Neural crest cell (in vitro differentiated cells): ENCODE measurements around the gene SIRPA. TPM values are rescaled to one million over a fixed set of nuclear protein-coding genes. Genes with fewer than 3 reads are reported as not detected.

Source experiments
- DNase-seq: peaks from one replicate; pipeline ENCODE4 v3.0.0; 2021; ENCODE audit warnings: low read depth, mixed read lengths, low spot score
- H3K27ac Mint-ChIP-seq: one replicate; pipeline ENCODE4 v1.8.0; 2021; ENCODE audit warnings: mild to moderate bottlenecking, mixed read lengths; ENCODE audit not compliant: unreplicated experiment
- H3K27me3 Mint-ChIP-seq: 2 replicates; pipeline ENCODE4 v1.8.0; 2021; ENCODE audit warnings: low read depth, mild to moderate bottlenecking, mixed read lengths
- H3K36me3 Mint-ChIP-seq: 2 replicates; pipeline ENCODE4 v1.8.0; 2021; ENCODE audit warnings: low read depth, mild to moderate bottlenecking, mixed read lengths
- H3K4me1 Mint-ChIP-seq: 2 replicates; pipeline ENCODE4 v1.8.0; 2021; ENCODE audit warnings: mixed read lengths
- H3K4me3 Mint-ChIP-seq: one replicate; pipeline ENCODE4 v1.8.0; 2021; ENCODE audit warnings: mild to moderate bottlenecking, mixed read lengths
- H3K9me3 Mint-ChIP-seq: 2 replicates; pipeline ENCODE4 v1.8.0; 2021; ENCODE audit warnings: mixed read lengths
- CTCF ChIP-seq: fragments of 200-600 bp; sonication (generic); conservative IDR thresholded peaks from 2 replicates; pipeline ENCODE4 v1.5.0; 2021; ENCODE audit warnings: antibody characterized with exemption, mild to moderate bottlenecking
- total RNA-seq: library from RNA; stranded (reverse); gene quantifications from 2 replicates; pipeline ENCODE4 v1.2.1, GENCODE V29; 2021

SIRPA gene
- total RNA-seq, 1 donor from 2014 or later: 10.2 TPM

- no peak for DNase-seq
- no peaks in the 10 kb centered on the region for H3K36me3 Mint-ChIP-seq
- no peak for TF ChIP-seq CTCF
- no peak overlapping the region for H3K27ac Mint-ChIP-seq
- no peaks in the 10 kb centered on the region for H3K9me3 Mint-ChIP-seq
- H3K27me3 Mint-ChIP-seq: peaks cover 4% of the 10 kb centered on the region
- no peak overlapping the region for H3K4me3 Mint-ChIP-seq
- no peaks in the 10 kb centered on the region for H3K4me1 Mint-ChIP-seq
Observed at GRCh38 chr20:1934156-1934555, 38.9 kb downstream of the SIRPA start.

DNA sequence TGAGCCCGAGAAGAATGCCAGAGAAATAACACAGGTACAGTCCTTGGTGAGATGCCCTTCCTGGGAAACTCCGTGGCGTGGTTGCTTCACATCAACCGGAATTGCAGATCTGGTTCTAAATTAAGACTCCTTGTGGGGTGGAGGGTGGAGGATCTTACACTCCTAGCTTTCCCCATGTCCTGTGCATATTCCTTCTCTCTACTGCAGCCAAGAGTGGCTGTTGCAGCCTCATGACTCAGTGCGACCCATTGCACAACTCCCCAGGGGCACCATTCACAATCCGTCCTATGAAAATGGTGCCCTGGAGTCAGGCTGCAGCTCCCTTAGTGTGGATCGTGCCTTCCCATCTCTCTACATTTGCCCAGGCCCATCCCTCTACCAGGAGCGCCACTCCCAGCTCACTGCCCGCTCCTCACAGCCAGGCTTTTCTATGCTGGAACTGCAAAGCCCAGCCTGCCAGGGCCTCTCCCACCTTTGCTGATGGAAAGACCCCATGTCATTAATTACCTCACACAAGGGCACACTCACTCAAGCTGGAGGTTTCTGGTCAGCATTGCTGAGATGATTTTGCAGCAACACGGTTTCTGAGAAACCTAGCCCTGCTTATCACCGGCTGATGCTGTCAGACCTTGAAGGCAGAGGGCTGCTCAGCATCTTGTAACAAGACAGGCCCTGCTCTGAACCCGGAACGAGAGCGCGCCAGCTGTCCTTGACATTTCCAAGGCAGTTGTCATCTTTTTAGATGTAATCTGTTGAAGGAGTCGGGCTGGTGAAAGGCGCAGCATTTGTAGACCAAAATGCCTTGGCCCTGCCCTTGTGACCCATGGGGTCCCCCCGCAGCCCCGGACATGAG, 39.7 kb downstream of the SIRPA start:
- H3K36me3 Mint-ChIP-seq: no peaks in the 10 kb centered on the region
- DNase-seq: no peak
- H3K27ac Mint-ChIP-seq: no peak overlapping the region

GRCh38 chr20:1935696-1936366, 40.6 kb downstream of the SIRPA start:
- Mint-ChIP-seq H3K4me3 (no peak overlapping the region), H3K4me1 (no peaks in the 10 kb centered on the region), H3K36me3 (no peaks in the 10 kb centered on the region), H3K9me3 (no peaks in the 10 kb centered on the region), H3K27me3 (peaks cover 4% of the 10 kb centered on the region), H3K27ac (no peak overlapping the region)
- no peak for DNase-seq
- TF ChIP-seq CTCF: no peak

More for the DNA sequence above, 39.7 kb downstream of the SIRPA start:
- TF ChIP-seq CTCF: no peak
- Mint-ChIP-seq H3K4me3 (no peak overlapping the region), H3K4me1 (no peaks in the 10 kb centered on the region), H3K9me3 (no peaks in the 10 kb centered on the region), H3K27me3 (peaks cover 4% of the 10 kb centered on the region)

- Mint-ChIP-seq H3K27ac (no peak overlapping the region), H3K36me3 (no peaks in the 10 kb centered on the region), H3K9me3 (no peaks in the 10 kb centered on the region), H3K4me1 (no peaks in the 10 kb centered on the region), H3K27me3 (peaks cover 4% of the 10 kb centered on the region), H3K4me3 (no peak overlapping the region)
- no peak for TF ChIP-seq CTCF
- no peak for DNase-seq
Observed at GRCh38 chr20:1937316-1937976, 42.2 kb downstream of the SIRPA start.

GRCh38 chr20:1938464-1939269, 43.5 kb downstream of the SIRPA start:
- Mint-ChIP-seq H3K4me1 (no peaks in the 10 kb centered on the region), H3K4me3 (no peak overlapping the region), H3K27ac (no peak overlapping the region), H3K27me3 (peaks cover 13% of the 10 kb centered on the region), H3K36me3 (no peaks in the 10 kb centered on the region), H3K9me3 (no peaks in the 10 kb centered on the region)
- no peak for TF ChIP-seq CTCF
- DNase-seq: no peak
